HG03432 (cell line): ENCODE data around the gene TCF25.

Experiments used
- ATAC-seq: cut with Tn5 transposase; IDR thresholded peaks from one replicate; pipeline ENCODE4 v1.9.1; 2021; ENCODE audit warnings: mild to moderate bottlenecking, moderate library complexity; ENCODE audit not compliant: unreplicated experiment

The TCF25 gene

GRCh38 chr16:89938175-89938885 is 64.9 kb downstream of the TCF25 start:
- ATAC-seq, result no peak

- no peak for ATAC-seq
These were observed 71.4 kb downstream of the TCF25 start for GRCh38 chr16:89944773-89945172.

- no peak for ATAC-seq
These were observed 72.3 kb downstream of the TCF25 start for GRCh38 chr16:89945654-89946053.

- ATAC-seq, result no peak
These were observed 73.1 kb downstream of the TCF25 start for GRCh38 chr16:89946515-89946914.

- no peak for ATAC-seq
These were observed 75.8 kb downstream of the TCF25 start for GRCh38 chr16:89949121-89949742.

GRCh38 chr16:89949756-89950155 is 76.4 kb downstream of the TCF25 start:
- ATAC-seq, result no peak

GRCh38 chr16:89951509-89951908 is 78.1 kb downstream of the TCF25 start:
- ATAC-seq, result no peak

GRCh38 chr16:89952049-89952448 is 78.7 kb downstream of the TCF25 start:
- ATAC-seq, result no peak

GRCh38 chr16:89952551-89952950 is 79.2 kb downstream of the TCF25 start:
- no peak for ATAC-seq

GRCh38 chr16:89953671-89954406 is 80.4 kb downstream of the TCF25 start:
- ATAC-seq, result peak; percentile 59

- ATAC-seq, result no peak
These were observed 81.1 kb downstream of the TCF25 start for GRCh38 chr16:89954462-89954861.

GRCh38 chr16:89955001-89955685 is 81.8 kb downstream of the TCF25 start:
- no peak for ATAC-seq

- no peak for ATAC-seq
These were observed 83.3 kb downstream of the TCF25 start for GRCh38 chr16:89956505-89957215.

GRCh38 chr16:89957216-89957785 is 83.9 kb downstream of the TCF25 start:
- ATAC-seq, result no peak

- no peak for ATAC-seq
These were observed 84.7 kb downstream of the TCF25 start for GRCh38 chr16:89958068-89958467.

- ATAC-seq, result no peak
These were observed 85.2 kb downstream of the TCF25 start for GRCh38 chr16:89958596-89958995.

GRCh38 chr16:89960966-89961365 is 87.6 kb downstream of the TCF25 start:
- ATAC-seq, result no peak
